Neural cell (in vitro differentiated cells): ENCODE data around the gene FHIT.

Experiments used
- CTCF ChIP-seq: fragments of 450-650 bp; IDR thresholded peaks from 2 replicates; pipeline ENCODE4 v1.5.1; 2014; ENCODE audit warnings: antibody characterized with exemption, mild to moderate bottlenecking, moderate library complexity; ENCODE audit not compliant: poor library complexity, severe bottlenecking
- EP300 ChIP-seq: fragments of 450-650 bp; conservative IDR thresholded peaks from 2 replicates; pipeline ENCODE4 v1.6.1; 2014; ENCODE audit warnings: antibody characterized with exemption, mild to moderate bottlenecking, moderate library complexity; ENCODE audit not compliant: poor library complexity, severe bottlenecking
- EZH2 ChIP-seq: fragments of 200-600, 300-800 bp; shearing (Covaris generic), sonication (generic); IDR thresholded peaks from 2 replicates; pipeline ENCODE4 v1.6.1; 2014; ENCODE audit warnings: antibody characterized with exemption, low read length, borderline replicate concordance, mild to moderate bottlenecking; ENCODE audit not compliant: insufficient read depth, poor library complexity, severe bottlenecking
- POLR2AphosphoS5 ChIP-seq: IDR thresholded peaks from 2 replicates; pipeline ENCODE4 v1.6.1; 2012
- SMC3 ChIP-seq: fragments of 450-650 bp; conservative IDR thresholded peaks from 2 replicates; pipeline ENCODE4 v1.6.1; 2014; ENCODE audit warnings: antibody characterized with exemption, mild to moderate bottlenecking, moderate library complexity; ENCODE audit not compliant: poor library complexity

GRCh38 chr3:60955034-60955433, 296.2 kb downstream of the FHIT start:
- no peak for TF ChIP-seq CTCF
- no peak for TF ChIP-seq SMC3
- no peak for TF ChIP-seq EP300
- no peak for TF ChIP-seq EZH2
- no peak for TF ChIP-seq POLR2AphosphoS5
